Effector CD8-positive, alpha-beta T cell (primary cell): ENCODE measurements around the gene GPR35.
"Not testable (repeated sequence)": the region's sequence is repeated elsewhere in the genome, so short reads cannot be mapped to it uniquely, and the experiment has no call there.

Experiments
- DNase-seq: peaks from one replicate; lab custom pipeline; 2025; lab: John Stamatoyannopoulos, UW

The GPR35 gene

DNA sequence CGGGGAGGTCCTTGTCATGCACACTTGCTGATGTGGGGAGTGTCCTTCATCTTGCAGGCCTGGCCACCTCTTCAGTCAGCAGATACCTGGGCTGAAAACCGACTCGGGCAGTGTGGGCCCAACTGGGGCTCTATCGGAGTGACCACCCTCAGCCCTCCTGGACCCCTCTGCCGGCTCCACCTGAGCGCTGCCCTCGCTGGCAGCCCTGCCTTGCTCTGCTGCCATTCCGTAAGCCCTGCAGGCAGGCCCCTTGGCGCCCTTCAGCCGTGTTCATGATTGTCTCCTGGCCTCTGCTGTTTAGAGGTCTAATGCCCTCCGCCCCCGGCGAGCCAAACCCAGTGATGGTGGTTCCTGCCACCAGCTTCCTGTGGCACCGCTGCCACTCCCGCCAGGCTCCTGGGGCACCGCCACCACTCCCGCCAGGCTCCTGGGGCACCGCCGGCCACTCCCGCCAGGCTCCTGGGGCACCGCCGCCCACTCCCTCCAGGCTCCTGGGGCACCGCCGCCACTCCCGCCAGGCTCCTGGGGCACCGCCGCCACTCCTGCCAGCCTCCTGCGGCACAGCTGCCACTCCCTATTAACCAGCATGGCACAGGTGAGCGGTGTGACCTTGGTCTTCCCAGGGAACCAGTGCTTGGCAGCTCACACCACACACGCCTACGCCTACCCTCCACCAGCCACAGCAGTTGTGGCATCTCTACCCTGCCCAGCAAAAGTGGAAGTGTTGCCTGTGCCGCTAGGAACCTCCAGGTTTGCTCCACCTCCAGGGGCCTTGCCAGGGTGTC lies 22.8 kb upstream of the GPR35 start:
- DNase-seq = no peak

DNA sequence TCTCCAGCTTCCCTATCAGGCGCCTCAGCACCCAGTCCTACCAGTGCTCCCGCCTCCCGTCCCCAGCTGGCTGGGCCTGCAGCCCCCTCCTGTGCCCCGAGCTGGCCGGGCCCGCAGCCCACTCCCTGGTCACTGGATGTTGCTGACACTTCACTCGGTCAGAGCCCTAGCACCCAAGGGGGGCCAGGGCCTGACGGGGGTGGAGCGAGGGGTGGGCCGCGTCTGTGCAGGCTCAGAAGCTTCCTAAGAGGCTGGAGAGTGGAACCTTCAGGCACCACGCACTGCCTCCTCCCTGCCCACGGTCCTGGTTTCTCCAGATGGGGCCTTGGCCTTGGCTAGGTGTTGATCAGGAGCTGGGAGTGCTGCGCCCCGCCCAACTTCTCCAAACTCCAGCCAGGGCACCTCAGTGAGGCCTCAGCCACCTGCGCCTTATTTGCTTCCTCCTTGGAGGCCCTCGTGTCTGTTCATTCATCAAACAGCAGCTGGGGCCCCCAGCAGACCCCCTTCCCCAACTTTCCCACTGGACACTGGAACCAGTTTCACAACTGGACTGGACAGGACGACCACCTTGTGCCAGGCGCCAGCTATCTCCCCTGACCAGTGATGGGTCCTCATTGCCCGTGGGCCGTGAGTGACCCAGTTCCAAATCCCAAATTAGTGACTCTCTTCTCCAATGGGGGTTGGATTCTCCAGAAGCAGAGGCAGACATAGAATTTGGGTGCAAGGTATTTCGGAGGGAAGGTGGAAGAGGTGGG lies 22.0 kb upstream of the GPR35 start:
- no peak for DNase-seq

DNA sequence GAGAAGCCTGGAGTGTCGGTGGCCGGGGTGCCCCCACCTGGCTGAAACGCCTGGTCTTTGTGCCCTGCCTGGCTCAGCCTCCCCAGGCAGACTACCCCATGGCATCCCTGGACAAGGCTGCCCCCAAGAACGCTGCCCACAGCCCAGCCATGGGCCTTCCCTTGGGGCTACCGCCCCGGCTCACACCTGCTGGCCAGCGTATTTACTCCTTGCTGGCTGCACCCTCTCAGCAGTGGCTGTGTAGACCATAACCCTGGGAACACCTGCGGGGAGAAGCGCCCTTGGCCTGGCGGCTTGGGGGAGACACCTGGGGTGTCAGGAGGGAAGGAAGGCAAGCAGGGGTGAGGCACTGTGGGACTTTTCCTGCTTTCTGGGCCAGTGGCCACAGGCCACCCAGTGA lies 21.4 kb upstream of the GPR35 start:
- DNase-seq = no peak

DNA sequence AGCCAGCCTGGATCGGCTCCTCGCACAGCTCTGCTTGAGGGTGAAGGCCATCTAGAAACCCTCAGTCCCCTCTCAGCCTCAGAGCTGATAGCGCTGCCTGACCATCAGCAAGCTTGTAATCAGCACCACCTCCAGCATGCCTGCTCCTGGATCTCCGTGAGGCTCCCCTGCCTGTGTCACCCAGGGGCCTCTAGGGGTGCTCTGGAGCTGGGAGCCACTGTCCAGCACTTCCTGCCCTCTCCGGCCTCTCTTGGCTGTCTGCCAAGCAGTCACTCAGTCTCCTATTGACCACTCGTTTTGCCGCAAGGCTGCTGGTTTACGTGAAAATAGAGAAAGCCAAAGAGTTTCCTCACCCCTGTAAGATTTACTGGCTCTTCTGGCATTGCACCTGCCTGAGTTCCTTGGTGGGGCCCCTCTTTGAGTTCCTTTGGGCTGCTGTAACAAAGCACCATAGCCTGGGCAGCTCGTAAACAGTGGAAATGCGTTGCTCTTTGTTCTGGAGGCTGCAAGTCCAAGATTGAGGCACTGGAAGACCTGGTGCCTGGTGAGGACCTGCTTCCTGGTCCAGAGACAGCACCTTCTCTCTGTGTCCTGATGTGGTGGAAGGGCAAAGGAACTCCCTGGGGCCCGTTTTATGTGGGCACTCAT lies 20.9 kb upstream of the GPR35 start:
- no peak for DNase-seq

DNA sequence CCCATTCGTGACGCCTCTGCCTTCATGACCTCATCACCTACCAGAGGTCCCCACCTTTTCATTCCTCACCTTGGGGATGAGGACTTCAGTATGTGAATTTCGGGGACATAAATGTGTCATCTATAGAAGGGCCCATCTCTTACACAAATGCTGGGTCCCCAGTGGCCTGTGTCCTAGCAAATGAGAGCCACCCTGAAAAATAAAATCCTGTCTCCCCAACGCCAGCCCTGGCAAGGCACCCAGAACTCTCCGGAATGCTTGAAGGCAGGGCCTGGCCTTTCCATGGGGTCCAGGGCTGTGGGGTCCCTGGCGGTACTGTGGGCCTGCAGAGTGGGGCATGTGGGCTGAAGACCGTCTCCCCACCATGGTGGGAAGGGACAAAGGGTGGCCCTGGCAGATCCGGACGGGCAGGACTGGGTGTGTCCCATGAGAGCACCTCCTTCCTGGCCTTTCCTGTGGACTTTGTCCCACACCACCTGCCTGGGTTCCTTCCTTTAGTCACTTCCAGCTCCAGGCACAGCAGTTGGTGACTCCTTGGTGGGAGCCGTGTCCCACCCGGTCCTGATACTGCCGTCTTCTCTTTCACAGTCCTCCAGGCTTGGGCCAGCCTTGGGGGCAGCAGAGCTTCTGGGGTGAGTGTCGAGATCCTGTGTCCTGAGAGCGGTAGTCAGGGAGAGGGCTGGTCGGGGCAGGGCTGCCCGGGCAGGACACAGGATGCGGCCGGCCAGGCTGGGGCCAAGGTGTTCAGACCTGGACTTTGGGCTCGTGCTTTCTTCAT lies 20.2 kb upstream of the GPR35 start:
- DNase-seq = no peak

DNA sequence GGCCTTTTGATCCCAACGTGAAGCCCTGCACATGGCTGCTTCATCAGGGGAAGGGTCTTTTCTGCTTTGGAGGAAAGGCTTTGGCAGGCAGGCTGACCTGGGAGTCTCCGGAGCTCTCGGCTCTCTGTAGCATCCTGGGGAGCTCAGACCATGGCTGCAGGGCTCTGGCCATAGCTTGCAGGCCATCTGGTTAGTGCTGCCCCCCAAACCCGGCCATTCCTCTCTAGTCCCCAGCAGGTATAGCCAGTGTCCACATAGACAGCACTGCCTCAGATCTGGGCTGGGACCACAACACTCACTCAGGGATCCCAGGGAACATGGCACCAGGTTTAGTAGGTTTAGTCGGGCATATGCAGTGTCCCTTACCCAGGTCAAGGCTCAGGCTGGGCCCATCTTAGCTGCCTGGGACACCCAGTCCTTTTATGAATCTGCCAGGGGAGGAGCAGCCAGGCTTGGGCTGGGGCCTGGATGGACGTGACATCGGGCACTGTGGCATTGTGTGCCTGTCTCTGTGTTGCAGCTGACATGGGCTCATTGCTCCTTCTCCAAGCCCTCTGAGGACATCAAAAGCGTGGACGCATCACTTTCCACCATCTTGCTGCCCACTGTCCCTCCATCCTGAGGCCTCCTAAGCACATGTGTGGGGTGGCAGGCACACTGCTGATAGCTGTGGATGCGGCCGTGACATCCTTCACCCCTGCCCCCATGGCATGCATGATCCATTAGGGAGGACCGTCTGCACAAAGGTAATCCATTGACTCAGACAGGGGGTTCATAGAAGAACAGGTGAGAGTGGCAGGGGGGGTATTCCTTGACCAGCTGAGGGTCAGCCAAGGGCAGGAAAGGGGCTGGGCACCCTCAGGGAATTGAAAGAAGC lies 19.2 kb upstream of the GPR35 start:
- DNase-seq = no peak

DNA sequence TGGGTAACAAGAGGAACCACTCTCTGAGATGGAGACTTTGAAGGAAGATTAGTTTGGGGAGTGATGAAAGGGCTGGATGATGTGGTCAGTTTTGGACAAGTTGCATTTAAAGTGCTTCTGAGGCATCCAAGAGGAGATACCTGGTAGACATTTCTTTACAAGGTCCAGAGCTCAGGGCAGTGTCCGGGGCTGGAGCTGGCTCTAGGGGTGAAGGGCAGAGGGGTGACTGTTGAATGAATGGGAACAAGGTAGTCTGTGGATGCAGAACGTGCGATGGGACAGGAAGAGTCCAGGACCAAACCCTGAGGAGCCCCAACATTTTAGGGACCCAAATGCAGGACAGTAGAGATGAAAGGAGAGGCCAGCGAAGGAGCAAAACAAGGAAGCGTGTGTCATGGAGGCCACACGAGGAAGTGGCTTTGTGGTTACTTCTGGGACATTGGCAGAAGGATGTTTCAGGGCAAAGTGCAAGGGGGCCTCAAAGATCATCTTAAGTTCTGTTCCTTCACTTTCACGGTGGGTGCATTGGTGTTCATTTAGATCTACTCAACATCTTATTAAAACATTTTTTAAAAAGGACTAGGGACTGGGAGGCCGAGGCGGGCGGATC lies 13.6 kb upstream of the GPR35 start:
- no peak for DNase-seq

DNA sequence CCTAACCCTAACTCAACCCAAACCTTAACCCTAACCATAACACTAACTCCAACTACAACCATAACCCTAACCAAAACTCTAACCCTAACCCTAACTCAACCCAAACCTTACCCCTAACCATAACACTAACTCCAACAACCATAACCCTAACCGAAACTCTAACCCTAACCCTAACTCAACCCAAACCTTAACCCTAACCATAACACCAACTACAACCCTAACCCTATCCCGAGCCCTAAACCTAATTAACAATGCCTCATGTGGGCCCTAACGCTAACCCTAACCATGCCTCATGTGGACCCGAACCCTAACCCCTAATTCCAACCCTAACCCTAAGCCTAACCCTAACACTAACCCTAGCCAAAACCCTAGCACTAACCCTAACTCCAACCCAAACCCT lies 11.5 kb upstream of the GPR35 start:
- DNase-seq = no peak

DNA sequence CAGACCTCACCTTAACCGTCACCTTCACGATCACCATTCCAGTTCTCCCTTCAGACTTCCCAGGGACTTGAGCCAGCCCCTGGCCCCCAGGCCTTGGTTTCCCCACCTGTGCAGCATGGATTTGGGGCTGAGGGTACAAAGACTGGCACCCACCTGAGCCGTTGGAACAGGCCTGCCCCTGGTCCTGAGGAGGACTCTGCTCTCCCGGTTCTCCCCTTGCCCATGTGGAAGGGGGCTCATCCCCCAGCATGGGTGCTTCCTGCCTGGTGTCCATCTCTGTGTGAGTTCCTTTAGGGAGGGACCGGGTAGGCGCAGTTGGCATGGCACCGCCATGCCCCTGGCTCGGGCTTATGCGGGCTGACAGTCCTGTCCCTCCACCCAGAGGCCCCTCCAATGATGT lies 10.9 kb upstream of the GPR35 start:
- DNase-seq = no peak

DNA sequence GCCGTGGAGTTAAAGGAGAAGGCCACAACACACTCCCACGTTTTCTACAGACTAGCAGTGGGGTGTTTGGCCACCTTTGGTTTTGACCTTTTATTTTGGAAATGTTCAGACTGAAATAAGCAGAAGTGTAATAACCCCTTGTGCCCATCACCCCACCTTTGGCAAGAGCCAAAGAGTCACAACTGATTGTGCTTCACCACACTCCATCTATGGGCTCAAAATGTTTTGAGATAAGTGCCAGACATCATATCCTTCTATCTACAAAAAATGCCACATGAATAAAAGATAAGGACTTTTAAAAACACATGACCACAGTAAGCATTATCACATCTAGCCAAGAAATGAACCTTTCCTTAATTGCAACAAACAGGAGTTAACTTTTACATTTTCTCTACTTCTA lies 9.9 kb upstream of the GPR35 start:
- no peak for DNase-seq

DNA sequence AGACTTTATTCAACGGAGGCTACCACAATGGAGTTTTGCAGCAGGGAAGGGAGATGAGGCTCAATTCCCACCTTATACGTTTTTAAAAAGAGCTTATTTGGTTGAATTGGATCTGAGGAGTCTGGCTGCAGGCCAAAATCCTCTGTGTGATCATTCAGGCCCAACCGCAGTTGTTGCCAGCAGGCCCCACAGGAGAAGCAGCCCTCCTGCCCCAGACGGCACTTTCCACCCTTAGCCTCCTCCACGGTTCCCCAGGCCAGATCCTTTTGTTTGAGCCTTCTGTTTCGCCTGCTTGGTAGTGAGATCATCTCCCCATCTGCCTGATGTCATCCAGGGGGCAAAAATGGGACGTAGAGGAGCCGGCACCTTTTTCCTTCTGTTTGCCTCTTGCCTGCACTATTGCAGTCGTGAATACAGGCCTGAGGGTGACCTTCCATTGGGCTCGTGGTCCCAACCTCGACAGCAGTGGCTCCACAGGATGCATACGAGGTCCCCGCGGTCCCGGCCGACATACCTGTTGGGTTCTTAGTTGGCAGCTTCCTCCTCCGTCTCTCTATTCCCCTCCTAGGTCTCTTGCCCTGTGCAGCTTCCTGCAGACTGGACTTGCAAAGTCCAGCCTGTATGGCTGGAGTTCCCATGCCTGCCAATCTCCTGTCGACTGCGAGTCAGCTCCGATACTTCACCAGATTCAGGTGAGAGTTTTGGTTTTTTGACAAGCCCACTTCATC lies 9.3 kb upstream of the GPR35 start:
- no peak for DNase-seq

DNA sequence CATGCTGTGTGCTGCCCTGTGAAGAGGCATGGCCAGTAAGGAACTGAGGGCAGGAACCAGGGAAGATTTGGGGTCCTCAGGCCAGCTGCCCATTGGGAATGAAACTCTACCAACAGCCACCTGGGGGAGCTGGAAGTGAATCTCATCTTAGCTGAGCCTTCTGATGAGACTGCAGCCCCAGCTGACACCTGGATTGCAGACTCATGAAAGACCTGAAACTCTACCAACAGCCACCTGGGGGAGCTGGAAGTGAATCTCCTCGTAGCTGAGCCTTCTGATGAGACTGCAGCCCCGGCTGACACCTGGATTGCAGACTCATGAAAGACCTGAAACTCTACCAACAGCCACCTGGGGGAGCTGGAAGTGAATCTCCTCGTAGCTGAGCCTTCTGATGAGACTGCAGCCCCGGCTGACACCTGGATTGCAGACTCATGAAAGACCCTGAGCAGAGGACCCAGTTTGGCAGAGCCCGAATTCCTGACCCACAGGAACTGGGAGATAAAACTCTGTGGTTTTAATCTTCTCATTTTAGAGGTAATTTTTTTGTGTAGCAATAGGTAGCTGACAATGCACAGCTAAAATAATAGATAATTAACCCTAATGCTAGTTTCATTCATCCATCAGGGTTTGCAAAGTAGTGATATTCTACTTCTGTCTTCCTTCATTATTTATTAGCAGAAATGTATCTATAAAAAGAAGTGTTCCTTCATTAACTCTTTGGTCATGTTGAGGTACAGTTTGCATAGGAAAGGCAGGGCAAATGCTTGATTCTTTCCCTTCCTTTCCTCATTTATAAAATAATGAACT lies 8.2 kb upstream of the GPR35 start:
- DNase-seq = not testable (repeated sequence)

DNA sequence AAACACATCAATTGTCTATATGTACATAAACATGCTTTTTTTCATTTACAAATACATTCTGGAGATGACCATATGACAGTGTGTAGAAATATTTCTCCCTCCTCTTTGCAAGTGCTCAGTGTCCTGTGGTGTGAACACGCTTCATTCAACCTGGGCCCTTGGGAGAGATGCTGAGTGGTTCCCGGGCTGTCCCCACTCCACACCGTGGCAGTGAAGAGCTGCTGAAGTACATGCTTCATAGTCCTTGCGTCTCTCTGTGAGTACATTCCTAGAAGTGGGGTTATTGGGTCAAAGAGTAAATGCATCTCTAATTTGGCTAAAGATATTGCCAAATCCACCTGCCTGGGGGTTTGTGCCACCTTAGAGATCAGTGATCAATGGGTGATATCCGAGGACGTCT lies 6.5 kb upstream of the GPR35 start:
- no peak for DNase-seq

DNA sequence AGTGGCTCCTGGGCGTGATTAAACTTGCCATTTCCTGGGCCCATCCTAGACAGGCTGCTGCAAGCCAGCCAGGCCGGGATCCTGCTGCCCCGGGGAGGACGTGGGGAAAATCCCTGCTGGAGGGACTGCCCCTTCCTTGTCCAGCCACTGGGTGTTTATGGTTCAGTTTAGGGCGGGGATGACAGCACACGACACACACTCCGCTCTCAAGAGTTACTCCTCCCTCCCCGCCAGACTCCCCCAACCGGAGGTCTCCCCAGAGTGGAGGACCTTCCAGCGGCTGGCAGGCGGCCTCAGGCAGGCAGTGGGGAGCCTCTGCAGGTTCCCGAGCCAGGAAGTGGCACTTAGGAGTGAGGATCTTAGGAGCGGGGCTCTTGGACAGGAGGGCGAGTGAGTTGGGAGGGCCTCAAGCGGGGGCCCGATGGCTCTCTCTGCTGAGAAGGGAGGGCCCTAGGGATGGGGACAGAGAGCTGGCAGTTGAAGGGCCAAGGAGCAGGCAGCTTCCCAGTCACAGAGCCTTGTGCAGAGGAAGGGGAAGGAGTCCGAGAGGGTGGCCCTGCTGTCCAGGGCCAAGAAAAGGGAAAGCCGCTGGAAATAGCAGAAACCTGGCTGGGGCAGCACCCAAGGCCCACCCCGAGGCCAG lies 5.7 kb upstream of the GPR35 start:
- DNase-seq = no peak

DNA sequence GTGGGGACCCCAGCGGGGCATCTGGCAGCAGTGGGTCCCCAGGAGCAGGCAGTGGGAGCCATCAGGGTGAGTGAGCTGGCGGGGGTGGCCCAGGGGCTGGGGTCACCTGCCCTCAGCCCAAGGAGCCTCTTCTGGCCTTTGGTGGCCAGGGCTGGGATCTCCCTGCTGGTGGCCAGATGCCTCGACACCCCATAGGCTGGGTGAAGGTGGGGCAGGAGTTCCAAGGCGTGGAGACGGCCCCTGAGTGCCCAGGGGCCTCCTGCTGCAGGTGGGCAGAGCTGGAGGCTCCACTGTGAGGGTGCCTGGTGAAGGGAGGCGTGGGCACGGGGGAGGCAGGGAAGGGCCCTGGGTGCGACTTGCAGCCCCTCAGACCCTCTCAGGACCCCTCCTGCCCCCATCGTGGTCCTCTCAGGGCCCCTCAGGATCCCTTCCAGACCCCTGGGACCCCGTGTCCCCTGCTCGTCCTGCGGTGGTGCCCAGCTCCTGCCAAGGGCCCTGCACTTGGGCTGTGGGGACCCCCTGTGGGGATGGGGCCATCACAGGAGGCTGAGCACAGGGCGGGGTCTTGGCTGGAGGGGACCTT lies 5.0 kb upstream of the GPR35 start:
- DNase-seq = no peak

DNA sequence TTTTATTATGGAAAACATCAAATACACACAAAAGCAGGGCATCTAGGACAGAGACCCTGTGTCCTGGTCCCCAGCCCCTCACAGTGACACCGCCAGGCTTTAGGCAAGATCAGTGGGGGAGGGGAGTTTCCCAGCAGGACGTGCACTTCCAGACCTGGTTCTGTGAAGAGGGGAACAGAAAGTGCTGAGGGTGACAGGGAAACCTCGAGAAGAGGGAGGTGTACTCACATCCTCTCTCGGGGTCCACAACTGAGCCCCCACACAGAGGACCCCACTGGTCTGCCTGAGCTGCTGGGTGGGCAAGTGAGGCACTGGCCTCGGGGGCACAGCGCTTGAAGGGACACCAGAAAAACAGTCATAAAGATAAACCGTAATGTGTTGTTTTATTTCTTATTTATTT lies 4.4 kb upstream of the GPR35 start:
- DNase-seq = no peak

DNA sequence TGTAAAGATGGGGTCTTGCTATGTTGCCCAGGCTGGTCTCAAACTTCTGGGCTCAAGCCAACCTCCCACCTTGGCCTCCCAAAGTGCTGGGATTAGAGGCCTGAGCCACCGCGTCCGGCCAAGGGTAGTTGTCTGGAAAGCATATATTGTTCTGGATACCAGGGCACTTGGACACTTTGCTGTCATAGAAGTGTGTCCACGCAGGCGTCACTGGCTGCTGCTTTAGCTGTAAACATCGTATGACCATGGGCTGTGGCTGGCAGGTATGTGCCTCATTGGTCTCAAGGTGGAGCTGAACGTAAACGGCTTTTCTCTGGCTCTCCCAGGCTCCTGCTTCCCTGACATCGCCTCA lies 3.2 kb upstream of the GPR35 start:
- DNase-seq = no peak

DNA sequence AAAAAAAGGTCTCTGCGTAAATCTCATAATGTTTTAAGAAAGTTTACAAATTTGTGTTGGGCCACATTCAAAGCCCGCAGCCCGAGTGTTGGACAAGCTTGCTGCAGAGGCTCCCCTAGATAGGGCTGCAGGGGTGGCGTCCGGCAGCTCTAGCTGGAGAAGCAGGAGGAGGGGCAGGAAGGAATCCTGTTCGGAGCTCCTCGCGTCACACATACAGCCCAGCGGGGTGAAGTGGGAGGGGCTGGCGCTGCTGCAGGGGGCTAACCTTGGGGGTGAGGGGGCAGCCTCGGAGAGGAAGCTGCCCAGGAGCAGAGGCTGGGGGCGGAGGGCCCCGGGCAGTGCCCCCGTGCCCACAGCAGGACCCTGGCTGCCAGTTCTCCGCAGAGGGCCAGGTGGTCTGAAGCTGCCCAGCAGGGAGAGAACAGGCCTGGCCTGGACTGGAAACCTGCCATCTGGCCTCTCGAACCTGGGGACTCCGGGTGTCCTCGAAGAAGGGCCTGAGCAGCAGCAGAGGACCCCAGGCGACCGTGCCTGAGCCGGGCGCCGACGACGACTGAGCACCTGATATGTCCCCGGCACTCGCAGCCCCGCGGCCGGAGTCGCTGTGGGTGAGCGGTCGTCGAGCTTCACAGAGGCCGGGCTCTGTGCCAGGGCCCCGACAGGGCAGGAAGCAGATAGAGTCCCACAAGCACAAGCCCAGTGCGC lies 2.6 kb upstream of the GPR35 start:
- no peak for DNase-seq
